CD4-positive, alpha-beta T cell treated with Interleukin-6 for 4 hours (primary cell): ENCODE data around the gene STAC3.

Source experiments
- DNase-seq: peaks from one replicate; pipeline ENCODE4 v3.0.0-alpha.2; 2020; ENCODE audit warnings: mixed read lengths

The STAC3 gene

GRCh38 chr12:57235728-57236131 is 15.3 kb downstream of the STAC3 start:
- no peak for DNase-seq

GRCh38 chr12:57235017-57235727 is 15.8 kb downstream of the STAC3 start:
- DNase-seq: no peak

- no peak for DNase-seq
These were observed 16.4 kb downstream of the STAC3 start for GRCh38 chr12:57234571-57235016.

- no peak for DNase-seq
These were observed 16.8 kb downstream of the STAC3 start for GRCh38 chr12:57234233-57234570.

GRCh38 chr12:57233357-57234232 is 17.4 kb downstream of the STAC3 start:
- no peak for DNase-seq

- no peak for DNase-seq
These were observed 18.7 kb downstream of the STAC3 start for GRCh38 chr12:57232156-57232756.

GRCh38 chr12:57231276-57232021 is 19.5 kb downstream of the STAC3 start:
- DNase-seq: no peak

- no peak for DNase-seq
These were observed 20.4 kb downstream of the STAC3 start for GRCh38 chr12:57230381-57231155.

- peak; percentile 96 for DNase-seq
These were observed 21.2 kb downstream of the STAC3 start, which contains the start of gene SHMT2 for GRCh38 chr12:57229634-57230380. TSS of gene SHMT2 (plus strand) at chr12:57229711. CDS start at chr12:57229779, 68 bp downstream.

- DNase-seq: no peak
These were observed 21.8 kb downstream of the STAC3 start for GRCh38 chr12:57229046-57229633.

- DNase-seq: no peak
These were observed 23.5 kb downstream of the STAC3 start for GRCh38 chr12:57227315-57228115.

GRCh38 chr12:57226588-57227314 is 24.2 kb downstream of the STAC3 start:
- DNase-seq: no peak

- no peak for DNase-seq
These were observed 25.2 kb downstream of the STAC3 start for GRCh38 chr12:57225680-57226210.

GRCh38 chr12:57224973-57225679 is 25.9 kb downstream of the STAC3 start:
- peak; percentile 80 for DNase-seq

- DNase-seq: no peak
These were observed 26.6 kb downstream of the STAC3 start for GRCh38 chr12:57224278-57224972.

GRCh38 chr12:57223191-57224165 is 27.5 kb downstream of the STAC3 start:
- no peak for DNase-seq
